Fibroblast of peridontal ligament (primary cell): Measurements from ENCODE around the gene VEGFB.

Experiments used
- DNase-seq: peaks from one replicate; pipeline ENCODE4 v3.0.0-alpha.2; 2010; ENCODE audit errors: extremely low read depth

VEGFB gene

DNA sequence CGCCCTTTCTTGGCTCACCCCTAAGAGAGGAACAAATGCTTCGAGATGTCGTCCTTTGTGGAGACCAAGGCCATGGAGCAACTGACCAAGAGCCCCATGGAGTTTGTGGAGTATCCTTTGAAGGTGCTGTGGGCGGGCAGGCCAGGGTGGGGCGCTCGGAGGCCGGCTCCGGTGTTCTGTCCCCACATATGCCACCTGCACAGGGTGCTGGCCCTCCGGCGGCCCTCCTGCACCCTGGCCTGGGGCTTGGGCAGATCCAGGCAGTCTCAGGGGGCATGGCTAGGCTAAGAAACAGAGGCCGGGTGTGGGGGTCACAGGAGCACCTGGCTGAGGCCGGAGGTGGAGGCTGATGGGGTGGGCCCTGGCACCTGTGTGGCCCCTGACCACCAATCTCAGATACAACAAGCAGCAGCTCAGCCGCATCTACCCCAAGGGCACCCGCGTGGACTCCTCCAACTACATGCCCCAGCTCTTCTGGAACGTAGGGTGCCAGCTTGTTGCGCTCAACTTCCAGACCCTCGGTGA is 27.2 kb downstream of the VEGFB start:
- no peak for DNase-seq

DNA sequence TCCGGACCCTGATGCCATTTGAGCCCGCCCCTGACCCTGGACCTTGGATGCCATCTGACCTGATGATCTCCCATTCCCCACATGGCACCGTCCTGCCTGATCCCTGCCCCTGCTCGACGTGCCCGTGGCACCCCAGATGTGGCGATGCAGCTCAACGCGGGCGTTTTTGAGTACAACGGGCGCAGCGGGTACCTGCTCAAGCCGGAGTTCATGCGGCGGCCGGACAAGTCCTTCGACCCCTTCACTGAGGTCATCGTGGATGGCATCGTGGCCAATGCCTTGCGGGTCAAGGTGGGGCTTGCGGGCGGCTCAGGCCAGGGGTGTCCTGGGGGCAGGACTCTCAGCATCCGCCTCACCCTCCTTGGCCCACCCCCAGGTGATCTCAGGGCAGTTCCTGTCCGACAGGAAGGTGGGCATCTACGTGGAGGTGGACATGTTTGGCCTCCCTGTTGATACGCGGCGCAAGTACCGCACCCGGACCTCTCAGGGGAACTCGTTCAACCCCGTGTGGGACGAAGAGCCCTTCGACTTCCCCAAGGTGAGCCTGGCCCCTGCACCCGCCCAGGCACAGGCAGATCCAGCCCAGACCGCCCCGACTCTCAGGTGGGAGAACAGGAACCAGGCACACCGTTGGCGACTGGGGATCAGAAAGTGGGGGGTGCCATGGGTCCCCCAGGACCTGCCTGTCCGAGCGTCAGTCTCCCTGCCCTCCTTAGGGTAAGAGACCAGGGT is 28.1 kb downstream of the VEGFB start:
- DNase-seq, result no peak

DNA sequence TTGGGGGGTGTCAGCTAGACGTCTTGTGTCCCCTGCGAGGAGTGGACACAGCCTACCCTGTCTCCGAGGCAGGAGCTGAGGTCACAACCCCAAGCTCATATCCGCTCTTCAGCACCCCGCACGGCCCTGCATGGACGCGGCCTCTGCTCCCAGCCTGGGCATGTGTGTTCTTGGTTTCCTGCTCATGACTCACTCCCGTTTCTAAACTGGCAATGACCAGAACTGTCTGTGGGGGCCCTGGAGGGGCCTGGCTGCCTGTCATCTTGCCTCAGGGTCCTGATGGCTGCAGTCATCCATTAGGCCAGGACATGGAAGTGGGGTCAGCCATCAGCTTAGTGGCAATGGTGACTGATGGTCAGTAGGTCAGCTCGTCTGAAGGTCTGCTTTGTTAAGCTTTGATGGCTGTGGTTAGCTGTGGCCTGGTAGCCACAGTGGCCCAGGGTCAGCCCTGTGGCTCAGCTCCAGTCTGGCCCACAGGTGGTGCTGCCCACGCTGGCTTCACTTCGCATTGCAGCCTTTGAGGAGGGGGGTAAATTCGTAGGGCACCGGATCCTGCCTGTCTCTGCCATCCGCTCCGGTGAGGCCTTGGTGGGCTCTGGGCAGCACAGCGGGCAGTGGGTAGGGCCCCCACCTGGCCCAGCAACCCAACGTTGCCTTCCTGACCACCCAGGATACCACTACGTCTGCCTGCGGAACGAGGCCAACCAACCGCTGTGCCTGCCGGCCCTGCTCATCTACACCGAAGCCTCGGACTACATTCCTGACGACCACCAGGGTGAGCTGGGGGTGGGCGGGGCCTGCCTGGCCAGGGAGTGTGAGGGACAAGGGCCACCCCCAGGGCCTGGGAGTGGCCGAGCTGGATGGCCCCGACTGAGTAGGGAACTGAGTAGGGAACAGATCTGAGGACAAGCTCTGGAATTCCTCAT is 28.9 kb downstream of the VEGFB start:
- DNase-seq, result no peak

DNA sequence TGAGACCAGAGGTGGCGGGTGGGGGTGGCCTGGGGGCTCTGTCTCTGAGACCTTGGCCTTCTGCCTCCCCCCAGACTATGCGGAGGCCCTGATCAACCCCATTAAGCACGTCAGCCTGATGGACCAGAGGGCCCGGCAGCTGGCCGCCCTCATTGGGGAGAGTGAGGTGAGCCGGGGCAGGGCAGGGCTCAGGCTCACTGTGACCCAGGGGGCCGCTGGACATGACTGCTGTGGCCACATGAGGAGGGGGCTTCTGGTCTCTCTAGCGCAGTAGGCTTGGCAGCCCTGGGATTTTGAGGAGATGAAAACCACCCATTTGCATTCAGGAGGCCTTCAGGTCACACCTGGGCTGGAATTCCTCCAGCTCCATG is 29.5 kb downstream of the VEGFB start:
- DNase-seq, result no peak

DNA sequence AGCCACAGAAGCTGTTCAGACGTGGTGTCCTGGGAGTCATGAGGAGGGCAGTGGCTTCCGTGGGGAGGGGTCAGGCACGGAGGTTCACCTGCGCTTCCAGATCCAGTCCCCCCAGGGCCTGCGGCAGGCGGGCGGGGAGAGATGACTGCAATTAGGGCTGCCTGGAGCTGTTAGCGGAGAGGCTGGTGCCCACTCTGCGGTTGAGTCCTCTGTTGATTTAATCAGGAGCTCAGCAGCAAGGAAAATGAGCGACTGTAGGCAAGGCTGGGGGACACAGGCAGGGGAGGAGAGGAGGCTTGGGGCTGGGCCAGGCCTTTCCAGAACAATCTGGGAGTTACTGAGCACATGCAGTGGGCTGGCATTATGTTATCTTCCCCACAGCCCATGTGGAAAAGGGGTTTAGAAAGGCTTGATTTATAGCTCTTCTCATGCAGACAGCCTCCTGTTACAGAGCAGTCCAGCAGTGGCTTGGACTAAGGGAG is 30.0 kb downstream of the VEGFB start:
- no peak for DNase-seq

DNA sequence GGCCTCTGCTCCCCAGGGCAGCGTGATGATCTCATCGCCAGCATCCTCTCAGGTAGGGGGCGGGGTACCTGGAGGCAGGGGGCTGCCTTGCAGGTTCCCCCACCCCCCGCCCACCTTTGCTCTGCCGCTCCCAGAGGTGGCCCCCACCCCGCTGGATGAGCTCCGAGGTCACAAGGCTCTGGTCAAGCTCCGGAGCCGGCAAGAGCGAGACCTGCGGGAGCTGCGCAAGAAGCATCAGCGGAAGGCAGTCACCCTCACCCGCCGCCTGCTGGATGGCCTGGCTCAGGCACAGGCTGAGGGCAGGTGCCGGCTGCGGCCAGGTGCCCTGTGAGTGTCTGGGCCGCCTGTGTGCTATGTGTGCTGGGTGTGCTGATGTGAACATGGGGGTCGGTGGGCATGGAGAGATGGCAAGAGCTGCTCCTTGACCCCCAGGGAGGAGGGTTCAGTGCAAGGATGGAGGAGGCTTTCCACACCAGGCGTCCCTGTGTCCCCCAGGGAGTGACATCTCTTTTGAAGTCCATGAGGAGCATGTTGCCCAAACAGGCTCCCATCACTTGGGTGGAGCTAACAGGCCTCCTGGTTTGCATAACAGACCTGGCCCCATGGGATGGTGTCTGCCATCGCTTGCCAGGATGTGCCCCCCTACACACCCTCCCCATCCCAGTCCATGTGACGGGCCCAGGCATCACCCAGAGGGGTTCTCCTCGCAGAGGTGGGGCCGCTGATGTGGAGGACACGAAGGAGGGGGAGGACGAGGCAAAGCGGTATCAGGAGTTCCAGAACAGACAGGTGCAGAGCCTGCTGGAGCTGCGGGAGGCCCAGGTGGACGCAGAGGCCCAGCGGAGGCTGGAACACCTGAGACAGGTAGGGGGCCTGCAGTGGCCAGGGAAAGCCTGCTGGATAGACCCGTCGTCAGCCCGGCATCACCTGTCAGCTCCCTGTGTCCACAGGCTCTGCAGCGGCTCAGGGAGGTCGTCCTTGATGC is 31.1 kb downstream of the VEGFB start:
- no peak for DNase-seq

DNA sequence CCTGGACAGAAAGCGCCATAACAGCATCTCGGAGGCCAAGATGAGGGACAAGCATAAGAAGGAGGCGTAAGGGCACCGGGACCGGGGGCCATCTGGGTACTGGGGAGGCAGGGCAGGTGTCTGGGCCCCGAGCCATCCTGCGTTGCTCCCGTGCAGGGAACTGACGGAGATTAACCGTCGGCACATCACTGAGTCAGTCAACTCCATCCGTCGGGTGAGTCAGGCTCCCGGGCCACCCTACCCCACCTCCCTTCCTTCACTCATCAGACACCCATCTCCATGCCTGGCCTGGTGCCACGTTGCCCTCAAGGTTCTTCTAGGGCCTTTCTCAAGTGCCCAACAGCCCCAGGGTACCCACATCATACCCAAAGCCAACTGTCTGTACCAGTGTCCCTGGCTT is 32.0 kb downstream of the VEGFB start:
- no peak for DNase-seq

DNA sequence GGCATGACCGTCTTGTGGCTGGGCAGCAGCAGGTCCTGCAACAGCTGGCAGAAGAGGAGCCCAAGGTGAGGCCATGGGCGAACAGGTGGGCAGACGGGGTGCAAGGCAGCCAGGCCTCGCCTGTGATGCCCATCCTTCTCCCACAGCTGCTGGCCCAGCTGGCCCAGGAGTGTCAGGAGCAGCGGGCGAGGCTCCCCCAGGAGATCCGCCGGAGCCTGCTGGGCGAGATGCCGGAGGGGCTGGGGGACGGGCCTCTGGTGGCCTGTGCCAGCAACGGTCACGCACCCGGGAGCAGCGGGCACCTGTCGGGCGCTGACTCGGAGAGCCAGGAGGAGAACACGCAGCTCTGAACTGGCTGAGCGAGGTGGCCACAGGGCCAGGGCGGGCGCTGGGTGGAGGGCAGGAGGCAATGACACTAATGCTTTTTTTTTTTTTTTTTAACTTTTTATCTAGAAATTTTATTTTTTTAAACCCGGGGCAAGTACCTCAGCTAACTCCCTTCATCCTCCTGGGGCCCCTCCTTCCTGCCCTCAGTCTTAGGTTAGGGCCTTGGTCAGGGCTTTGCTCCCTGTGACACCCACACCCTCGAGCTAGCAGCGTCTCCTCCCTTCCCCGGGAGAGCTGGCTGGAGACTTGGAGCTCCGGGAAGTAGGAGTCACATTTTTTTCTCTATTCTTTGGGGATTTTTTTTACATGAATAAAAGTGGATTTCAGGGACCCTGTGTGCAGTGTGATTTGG is 33.0 kb downstream of the VEGFB start:
- no peak for DNase-seq

DNA sequence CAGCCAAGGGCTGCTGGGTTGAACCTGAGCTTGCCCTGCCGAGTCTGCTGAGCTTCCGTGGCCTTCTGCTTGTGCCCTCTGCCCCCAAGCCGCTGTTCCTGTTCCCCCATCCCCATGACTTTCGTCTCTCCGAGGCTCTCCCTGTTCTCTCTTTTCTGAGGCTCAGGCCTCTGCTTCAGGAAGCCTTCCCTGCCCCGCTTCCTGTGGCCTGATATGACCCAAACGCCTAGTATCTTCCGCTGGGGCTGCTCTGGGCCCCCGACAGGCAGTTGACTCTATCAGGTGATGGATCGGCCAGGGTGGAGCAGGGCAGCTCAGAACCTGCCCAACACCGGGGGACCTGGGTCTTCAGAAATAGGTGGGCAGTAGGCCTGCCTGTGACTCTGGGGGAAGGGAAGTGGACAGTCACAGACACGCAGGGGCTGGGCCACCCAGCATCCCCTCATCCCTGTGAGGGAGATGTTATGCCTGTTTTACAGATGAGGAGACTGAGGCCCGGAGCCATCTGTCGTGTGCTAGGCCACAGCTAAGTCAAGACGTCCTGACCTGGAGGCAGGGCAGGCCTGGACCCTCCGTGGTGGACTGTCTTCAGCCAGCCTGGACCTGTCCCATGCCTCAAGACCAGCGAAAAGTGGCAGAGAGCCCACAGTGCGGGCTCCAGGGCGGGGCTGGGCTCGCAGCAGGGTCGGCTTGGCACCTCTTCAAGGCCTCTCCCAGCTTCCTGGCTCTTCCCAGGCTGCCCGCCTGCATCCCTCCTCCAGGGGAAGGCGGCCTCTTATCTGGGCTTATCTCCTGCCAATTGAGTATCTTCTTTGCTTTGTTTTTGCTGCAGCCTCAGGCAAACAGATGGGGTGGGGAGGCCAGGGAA is 33.9 kb downstream of the VEGFB start:
- DNase-seq, result peak; percentile 41

DNA sequence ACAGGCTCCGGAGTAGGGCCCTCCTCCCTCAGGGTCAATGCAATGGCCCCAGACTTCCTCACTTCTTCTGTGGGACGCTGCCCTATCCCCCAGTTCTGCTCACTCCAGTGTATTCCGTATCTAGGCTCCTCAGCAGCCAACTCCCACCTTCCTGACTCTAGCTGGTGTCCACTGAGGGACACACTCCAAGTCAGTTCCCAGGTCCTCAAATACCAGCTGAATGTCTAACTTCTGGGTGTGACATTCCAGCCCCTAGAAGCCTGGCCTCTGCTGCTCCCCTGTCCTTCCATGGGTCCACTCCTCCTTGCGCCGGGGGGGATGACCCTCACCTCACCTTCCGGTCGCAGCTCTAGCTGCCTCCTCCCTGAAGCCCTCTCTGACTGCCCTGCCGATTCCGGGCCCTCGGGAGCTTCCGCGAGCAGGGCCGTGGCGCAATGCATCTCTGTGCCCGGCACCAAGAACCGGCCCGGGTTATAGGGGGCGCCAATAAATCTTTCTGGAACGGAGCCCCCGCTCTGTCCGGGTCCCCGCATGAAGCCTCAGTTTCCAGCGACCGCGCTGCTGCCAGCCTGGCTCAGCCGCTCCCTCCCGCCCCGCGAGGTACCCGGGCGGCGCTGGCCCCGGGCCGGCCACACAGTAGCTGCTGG is 34.6 kb downstream of the VEGFB start:
- peak; percentile 31 for DNase-seq

DNA sequence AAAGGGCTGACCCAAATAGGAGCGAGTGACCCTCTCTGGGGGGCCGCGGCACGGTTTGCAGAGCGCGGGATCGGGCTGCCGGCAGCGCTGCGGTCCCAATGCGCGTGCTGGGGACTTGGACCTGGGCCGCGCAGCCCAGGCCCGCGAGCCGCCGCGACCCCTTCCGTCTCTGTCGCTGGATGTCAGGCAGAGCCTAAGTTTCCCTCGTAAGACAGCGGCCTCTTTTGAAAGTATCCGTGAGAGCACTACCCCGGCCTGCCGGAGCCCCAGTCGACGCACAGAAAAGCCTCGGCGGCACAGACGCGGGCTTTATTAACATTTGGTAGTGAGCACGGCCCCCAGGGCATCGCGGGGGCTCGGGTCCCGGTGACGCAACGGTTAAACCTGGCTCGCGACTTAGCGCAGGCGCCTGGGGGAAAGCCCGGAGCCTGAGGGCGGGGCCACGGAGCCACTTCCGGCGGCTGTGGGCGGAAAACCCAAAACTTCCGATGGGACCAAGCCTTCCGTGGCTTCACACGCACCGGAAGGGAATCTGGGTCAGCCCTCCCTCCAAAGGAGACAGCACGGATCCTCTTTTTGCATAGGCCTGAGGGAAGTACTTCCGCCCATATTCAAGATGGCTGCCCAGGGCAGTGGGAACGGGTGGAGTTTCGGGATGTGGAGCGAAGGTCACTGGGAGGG is 35.3 kb downstream of the VEGFB start:
- DNase-seq, result peak; percentile 100

DNA sequence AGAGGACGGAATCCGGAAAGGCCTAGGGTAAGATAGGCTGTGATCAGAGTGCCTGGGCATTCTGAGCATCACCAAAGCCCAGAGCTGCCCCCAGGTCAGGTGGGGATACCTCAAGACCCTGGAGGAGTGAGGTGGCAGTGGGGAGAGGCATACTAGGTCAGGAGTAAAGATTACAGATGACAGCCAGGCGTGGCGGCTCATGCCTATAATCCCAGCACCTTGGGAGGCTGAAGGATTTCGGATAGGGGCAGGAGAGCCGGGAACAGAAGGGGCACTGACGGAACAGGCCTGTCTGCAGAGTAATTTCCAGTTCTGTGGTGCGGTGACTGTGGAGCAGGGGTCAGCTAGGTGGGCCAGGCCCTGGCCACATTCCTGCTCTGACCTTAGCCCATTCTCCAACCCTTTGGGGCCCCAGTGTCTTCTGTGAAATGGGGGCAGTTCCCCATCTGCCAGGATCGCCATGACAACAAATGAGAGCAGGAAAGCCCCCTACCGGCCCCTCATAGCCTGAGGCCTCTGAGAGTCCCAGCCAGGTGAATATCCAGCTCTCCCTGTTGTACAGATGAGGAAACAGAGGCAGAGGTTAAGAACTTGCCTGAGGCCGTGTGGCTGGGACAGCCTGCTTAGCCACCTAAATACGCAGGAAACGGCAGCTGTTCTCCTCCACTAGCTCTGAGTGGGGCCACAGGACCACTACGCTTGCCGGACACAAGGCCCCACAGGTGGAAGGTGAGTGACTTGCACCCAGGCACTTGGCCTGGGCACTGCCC is 40.8 kb downstream of the VEGFB start:
- no peak for DNase-seq

DNA sequence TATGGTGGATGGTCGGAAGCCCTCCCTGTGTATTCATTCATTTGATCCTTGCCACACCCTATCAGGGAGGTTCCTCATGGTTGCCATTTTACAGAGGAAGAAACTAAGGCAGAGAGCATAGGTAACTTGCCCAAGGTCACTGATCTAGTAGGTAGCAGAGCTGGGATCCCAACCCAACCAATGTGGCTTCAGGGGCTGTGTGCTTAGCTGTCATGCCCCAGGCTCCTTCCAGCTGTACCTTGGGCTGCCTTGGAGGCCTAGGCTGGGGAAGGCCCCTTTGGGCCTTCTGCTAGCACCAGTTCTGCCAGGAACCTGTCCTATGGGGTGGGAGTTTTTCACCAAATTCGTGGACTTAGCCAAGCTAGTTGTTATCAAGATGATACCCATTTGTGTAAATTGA is 41.5 kb downstream of the VEGFB start:
- DNase-seq, result no peak

DNA sequence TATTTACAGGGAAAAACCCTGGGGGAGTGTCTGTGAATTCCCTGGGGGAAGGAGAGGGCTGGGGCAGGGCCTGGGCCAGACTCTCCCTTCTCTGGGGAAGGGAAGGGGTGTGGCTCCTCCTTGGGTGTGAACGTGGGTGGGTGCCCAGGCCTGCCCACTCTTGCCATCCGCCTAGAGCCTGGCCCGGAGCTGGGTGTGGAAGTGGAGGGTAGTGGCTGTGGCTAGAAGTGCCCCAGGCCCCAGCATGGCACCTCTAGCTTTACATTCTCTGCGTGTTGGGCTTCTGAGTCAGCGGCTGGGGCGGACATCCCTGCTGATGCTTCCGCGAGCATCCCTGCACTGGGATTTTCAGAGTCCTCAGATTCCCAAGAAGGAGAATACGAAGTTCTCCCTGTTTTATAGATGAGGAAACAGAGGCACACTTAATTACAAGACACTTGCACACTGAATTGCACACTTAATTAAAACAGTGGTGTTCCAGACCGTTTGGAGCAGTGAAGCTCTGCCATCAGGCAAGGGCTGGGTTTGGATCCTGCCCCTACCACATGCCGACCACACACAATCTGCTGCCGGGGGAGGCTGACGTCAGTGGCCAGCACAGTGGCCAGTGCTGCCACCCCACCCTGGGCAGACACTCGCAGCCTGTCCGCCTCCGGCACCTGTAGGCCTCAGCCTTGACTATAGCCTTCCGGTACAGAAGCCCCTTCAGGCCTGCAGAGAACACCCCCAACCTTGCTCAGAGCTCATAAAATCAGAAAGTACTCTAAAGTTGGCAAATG is 42.5 kb downstream of the VEGFB start:
- no peak for DNase-seq

DNA sequence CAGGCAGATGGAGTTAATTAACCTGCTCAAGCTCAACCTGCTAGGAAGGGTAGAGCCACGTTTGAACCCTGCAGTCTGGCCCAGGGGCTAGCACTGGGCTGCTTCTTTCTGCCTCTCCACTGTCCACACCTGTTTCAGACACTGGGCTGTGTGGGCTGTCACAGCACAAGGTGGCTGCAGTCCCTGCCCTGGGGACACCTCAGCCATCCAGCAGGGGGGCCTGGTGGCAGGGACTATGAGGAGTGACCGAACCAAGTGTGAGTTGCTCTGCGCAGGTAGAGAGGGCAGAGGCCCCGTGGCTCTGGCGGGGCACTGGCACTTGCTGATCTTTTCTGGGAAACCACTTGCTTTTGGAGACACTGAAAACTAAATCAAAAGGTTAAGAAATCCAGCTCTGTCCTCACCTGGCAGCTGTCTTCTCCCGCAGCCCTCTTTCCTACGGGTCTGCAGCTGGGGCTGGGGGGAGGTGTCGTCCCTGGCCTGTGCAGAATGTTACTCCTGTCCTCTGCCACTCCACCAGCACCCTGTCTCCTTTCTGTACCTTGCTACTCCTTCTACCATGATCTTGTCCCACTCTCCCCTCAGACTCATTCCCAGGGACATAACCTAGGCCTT is 44.3 kb downstream of the VEGFB start:
- DNase-seq, result no peak

DNA sequence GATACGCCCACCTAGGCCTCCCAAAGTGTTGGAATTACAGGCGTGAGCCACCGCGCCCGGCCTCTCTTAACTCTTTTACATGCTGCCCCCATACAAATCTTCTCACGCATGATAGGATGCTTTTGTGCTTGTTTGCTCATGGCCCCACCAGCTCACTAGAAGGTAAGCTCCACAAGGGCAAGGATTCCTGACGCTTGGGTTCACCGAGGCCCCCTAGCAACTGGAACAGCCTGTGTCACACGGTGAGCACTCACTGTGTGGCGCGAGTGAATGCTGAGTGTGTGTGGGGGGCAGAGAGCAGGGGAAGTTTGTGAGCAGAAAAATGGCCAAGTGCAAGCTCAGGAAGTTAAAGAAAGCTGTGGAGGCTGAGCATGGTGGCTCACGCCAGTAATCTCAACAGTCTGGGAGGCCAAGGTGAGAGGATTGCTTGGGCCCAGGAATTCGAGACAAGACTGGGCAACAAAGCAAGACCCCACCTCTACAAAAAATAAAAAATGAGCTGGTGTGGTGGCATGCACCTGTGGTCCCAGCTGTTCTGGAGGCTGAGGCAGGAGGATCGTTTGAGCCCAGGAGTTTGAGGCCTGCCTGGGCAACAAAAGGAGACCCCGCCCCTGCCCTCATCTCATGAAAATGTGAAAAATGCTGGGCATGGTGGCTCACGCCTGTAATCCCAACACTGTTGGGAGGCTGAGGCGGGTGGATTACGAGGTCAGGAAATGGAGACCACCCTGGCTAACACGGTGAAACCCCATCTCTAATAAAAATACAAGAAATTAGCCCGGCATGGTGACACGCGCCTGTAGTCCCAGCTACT is 47.8 kb downstream of the VEGFB start:
- no peak for DNase-seq
